Measurements from ENCODE around the gene ATG13. TPM values are rescaled to one million over a fixed set of nuclear protein-coding genes. Genes with fewer than 3 reads are reported as not detected.

Gene ATG13
- total RNA-seq, 4 donors from 2014 or later = 68.8 to 94.3 (median 90.2) TPM

DNA sequence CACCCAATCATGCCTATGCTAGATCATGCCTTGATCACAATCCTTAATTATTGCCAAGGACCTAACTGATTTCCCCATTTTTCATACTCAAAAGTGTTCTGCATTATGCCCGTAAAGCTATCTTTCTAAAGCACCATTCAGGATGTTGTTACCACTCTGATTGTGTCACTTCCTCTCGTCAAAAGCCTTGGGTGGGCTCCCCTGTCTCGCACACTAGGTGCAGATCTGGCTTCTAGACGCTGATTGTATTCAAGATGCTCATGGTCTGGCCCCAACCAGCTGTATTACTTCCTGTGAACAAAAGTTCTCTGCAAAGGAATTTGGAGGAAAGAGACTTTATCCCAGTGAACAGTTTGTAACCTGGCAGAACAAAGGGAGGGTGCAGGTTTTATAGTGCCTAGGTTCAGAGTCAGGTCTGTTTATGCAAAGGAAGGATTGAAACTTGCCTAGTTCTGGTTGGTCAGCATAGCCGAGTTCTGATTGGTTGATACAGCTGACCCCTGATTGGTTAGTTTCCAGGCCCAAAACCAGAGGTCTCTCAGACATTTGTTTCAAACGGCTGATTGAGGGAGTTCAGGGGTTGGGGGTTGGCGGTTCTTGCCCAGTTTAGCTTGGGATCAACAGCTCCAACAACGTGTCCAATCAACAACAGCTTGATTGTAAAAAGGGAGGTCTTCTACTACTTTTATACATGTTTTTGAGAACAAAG, 25.4 kb downstream of the ATG13 start:
- Histone ChIP-seq H3K27ac (no peak overlapping the region), H3K36me3 (peaks cover 30% of the 10 kb centered on the region), H3K4me1 (peaks cover under 1% of the 10 kb centered on the region), H3K27me3 (no peaks in the 10 kb centered on the region), H3K9me3 (no peaks in the 10 kb centered on the region), H3K4me3 (no peak overlapping the region)
- DNase-seq (ENCODE audit: low spot score in 2 of 2) = peak in 1 of 2 donors; percentile 18
- TF ChIP-seq, protein P1, sequence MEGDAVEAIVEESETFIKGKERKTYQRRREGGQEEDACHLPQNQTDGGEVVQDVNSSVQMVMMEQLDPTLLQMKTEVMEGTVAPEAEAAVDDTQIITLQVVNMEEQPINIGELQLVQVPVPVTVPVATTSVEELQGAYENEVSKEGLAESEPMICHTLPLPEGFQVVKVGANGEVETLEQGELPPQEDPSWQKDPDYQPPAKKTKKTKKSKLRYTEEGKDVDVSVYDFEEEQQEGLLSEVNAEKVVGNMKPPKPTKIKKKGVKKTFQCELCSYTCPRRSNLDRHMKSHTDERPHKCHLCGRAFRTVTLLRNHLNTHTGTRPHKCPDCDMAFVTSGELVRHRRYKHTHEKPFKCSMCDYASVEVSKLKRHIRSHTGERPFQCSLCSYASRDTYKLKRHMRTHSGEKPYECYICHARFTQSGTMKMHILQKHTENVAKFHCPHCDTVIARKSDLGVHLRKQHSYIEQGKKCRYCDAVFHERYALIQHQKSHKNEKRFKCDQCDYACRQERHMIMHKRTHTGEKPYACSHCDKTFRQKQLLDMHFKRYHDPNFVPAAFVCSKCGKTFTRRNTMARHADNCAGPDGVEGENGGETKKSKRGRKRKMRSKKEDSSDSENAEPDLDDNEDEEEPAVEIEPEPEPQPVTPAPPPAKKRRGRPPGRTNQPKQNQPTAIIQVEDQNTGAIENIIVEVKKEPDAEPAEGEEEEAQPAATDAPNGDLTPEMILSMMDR (IDR thresholded peaks at IDR 0.05) = no peak
- no peak for TF ChIP-seq EP300 (IDR thresholded peaks at IDR 0.05)
- TF ChIP-seq POLR2A (IDR thresholded peaks at IDR 0.05) = no peak
- TF ChIP-seq POLR2AphosphoS5 (IDR thresholded peaks at IDR 0.05) = no peak
- 93% methylated on average over 8 of the region's 8 CpGs for WGBS

DNA sequence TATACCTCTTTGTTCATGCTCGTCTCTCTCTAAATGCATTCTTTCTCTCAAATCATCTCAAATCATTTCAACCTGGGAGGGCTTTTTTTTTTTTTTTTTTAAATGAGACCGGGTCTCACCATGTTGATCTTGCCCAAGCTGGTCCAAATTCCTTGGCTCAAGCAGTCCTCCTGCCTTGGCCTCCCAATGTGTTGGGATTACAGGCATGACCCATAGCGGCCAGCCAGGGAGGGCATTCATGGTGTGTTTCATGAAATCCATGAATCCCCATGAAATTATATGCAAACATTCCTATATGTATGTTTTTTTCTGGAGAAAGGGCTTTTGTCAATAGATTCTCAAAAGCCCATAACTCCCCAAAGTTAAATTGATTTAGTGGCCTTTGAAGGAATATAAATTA, 26.2 kb downstream of the ATG13 start:
- no peak overlapping the region for H3K4me3 ChIP-seq
- WGBS = 100% methylated on average over 3 of the region's 3 CpGs
- H3K27ac ChIP-seq = no peak overlapping the region
- TF ChIP-seq POLR2AphosphoS5 (IDR thresholded peaks at IDR 0.05) = no peak
- no peak for TF ChIP-seq POLR2A (IDR thresholded peaks at IDR 0.05)
- no peak for TF ChIP-seq EP300 (IDR thresholded peaks at IDR 0.05)
- TF ChIP-seq, protein P1 (IDR thresholded peaks at IDR 0.05) = no peak
- H3K27me3 ChIP-seq = no peaks in the 10 kb centered on the region
- H3K9me3 ChIP-seq = no peaks in the 10 kb centered on the region
- peaks cover 38% of the 10 kb centered on the region for H3K36me3 ChIP-seq
- H3K4me1 ChIP-seq = peaks cover 8% of the 10 kb centered on the region
- DNase-seq (ENCODE audit: low spot score in 2 of 2) = no peak

DNA sequence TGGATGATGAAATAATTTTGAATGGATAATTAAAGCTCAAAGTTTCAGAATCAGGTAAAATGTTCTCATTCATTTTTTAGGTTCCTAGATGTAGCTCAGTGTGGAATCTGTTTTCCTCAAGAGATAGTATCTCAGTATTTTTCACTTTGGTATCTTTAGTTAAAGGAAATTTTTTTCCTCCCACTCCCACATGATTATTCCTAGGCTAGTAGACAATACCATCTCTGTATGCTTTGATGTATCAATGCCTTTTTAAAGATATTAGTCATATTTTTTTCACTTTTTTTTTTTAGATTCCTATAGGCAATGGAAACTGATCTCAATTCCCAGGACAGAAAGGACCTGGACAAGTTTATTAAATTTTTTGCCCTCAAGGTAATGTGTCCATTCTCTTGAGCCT, 26.6 kb downstream of the ATG13 start:
- TF ChIP-seq POLR2A (IDR thresholded peaks at IDR 0.05) (no peak), POLR2AphosphoS5 (IDR thresholded peaks at IDR 0.05) (no peak), EP300 (IDR thresholded peaks at IDR 0.05) (no peak)
- TF ChIP-seq, protein P1 (IDR thresholded peaks at IDR 0.05) = no peak
- Histone ChIP-seq H3K4me1 (peaks cover 8% of the 10 kb centered on the region), H3K27ac (no peak overlapping the region), H3K9me3 (no peaks in the 10 kb centered on the region), H3K36me3 (peaks cover 38% of the 10 kb centered on the region), H3K27me3 (no peaks in the 10 kb centered on the region), H3K4me3 (no peak overlapping the region)
- no peak for DNase-seq (ENCODE audit: low spot score in 2 of 2)

DNA sequence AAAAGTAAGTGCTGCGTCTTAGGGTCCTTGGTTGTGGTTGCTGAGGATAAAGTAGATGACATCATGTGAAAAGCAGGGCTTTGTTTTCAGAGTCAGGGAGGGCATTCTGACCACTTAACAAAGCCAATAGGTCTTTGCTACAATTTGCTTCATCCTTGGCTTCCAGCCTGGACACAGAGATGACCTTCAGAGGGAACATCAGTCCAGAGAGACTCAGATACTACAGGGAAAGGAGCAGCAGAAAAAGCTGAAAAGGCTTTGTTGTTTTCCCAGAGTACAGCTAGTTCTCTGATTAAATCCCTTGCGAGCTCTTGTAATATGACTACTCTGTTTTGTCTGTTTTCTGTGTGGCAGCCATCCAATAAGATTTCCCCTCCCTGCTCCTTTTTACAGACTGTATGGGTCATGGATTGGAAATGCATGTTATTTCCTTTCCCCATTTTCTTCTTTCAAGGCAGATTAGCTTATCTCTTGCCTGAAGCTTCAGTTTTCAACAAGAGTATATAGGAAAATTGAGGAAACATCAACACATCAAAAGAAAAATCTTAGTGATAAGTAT, 31.9 kb downstream of the ATG13 start:
- H3K9me3 ChIP-seq = no peaks in the 10 kb centered on the region
- peaks cover 15% of the 10 kb centered on the region for H3K4me1 ChIP-seq
- peak in 1 of 3 donors; percentile 25 for TF ChIP-seq POLR2AphosphoS5 (IDR thresholded peaks at IDR 0.05)
- TF ChIP-seq, protein P1 (IDR thresholded peaks at IDR 0.05) = no peak
- no peak for TF ChIP-seq EP300 (IDR thresholded peaks at IDR 0.05)
- no peak for TF ChIP-seq POLR2A (IDR thresholded peaks at IDR 0.05)
- peaks cover 81% of the 10 kb centered on the region for H3K36me3 ChIP-seq
- WGBS = 54% methylated on average over 2 of the region's 2 CpGs
- no peak overlapping the region for H3K4me3 ChIP-seq
- H3K27ac ChIP-seq = peak overlapping the region; percentile 63
- no peak for DNase-seq (ENCODE audit: low spot score in 2 of 2)
- H3K27me3 ChIP-seq = no peaks in the 10 kb centered on the region

DNA sequence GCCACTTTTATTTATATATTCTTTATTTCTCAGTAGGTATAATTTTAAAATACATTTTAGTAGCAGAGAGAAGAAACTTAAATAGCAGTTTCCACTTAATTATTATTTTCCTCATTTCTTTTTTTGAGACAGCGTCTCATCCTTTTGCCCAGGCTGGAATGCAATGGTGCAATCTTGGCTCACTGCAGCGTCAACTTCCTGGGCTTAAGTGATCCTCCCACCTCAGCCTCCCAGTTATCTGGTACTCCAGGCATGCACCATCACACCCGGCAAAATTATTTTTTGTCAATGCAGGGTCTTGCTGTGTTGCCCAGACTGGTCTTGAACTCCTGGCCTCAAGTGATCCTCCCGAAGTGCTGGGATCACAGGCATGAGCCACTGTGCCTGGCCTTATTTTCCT, 38.3 kb downstream of the ATG13 start:
- H3K4me3 ChIP-seq = no peak overlapping the region
- TF ChIP-seq EP300 (IDR thresholded peaks at IDR 0.05) (no peak), POLR2A (IDR thresholded peaks at IDR 0.05) (no peak), POLR2AphosphoS5 (IDR thresholded peaks at IDR 0.05) (no peak)
- H3K27ac ChIP-seq = no peak overlapping the region
- peaks cover 92% of the 10 kb centered on the region for H3K36me3 ChIP-seq
- H3K27me3 ChIP-seq = no peaks in the 10 kb centered on the region
- H3K4me1 ChIP-seq = peaks cover 4% of the 10 kb centered on the region
- 93% methylated on average over 4 of the region's 4 CpGs for WGBS
- DNase-seq (ENCODE audit: low spot score in 2 of 2) = peak in 1 of 2 donors; percentile 34
- no peaks in the 10 kb centered on the region for H3K9me3 ChIP-seq
